ENCODE data around the gene OGFOD3.

Gene OGFOD3

DNA sequence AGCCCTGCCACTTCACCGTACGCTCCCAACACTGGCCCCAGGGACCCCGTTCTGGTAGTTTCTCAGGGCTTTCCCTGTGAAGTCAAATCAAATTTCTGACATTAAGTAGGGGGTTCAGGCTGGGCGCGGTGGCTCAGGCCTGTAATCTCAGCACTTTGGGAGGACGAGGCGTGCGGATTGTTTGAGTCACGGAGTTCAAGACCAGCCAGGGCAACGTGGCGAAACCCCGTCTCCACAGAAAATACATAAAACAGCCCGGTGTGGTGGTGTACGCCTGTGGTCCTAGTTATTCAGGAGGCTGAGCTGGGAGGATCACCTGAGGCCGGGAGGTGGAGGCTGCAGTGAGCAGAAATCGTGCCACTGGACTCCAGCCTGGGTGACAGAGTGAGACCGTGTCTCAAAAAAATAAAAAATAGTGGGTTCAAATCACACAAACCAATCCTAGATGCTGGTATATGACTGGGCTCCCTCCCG lies 31.5 kb upstream of the OGFOD3 start:
- no peak for TF ChIP-seq Cebpa-rat (IDR thresholded peaks at IDR 0.05)
- Histone ChIP-seq H3K27ac (peak overlapping the region; percentile 72 to 99 (median 94)), H3K9ac (peak overlapping the region; percentile 86 to 99 (median 96)), H3K9me3 (replicated peaks in 1 of 11) (peaks cover 0 to 29% (median 22%) of the 10 kb centered on the region in 11 experiments; a peak in 20 of 22 replicates), H4K20me1 (peaks cover 4 to 31% (median 18%) of the 10 kb centered on the region in 11 experiments; a peak in 21 of 22 replicates), H3K36me3 (peaks cover 0 to 37% (median 19%) of the 10 kb centered on the region in 11 experiments; a peak in 17 of 22 replicates), H3K4me2 (peak overlapping the region; percentile 90 to 100 (median 97)), H3K4me3 (peak overlapping the region; percentile 83 to 100 (median 96)), H3K4me1 (peaks cover 45 to 62% (median 58%) of the 10 kb centered on the region in 10 experiments), H3K27me3 (no peaks in the 10 kb centered on the region)

DNA sequence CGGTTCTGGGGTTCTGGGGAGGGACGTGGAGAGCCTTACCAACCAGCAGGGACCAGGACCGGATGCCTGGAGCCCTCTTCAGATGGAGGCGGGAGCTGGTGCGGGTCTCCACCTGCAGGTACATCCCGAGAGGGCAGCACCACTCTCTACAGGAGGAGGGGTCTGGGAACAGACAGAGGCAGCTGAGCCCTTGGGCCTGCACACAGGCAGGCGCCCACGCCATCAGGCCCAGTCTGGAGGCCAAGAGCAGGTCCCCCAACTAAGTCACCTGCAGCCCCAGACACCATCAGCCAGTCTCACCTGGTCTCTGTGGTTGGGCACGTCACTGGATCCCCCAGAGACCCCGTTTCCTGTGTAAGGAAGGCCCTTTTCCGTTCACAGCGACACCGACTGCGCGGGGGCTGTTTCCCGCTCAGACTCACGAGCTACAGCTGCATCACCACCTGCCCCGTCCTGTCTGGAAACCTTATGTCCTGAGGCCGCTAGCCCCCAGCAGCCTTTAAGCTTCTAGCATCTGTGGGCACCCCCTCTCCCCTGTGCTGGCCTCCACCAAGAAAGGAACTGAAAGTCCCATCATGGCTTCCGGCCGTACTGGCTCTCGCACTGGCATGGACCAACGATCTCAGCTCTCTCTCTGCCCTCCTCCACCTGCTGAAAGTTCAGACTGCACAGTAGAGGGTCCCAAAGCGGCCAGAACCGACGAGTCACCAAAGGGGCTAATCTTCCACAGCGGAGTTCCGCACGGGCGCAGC lies 30.9 kb upstream of the OGFOD3 start:
- peak overlapping the region; percentile 90 to 100 (median 97) for H3K4me2 ChIP-seq
- peaks cover 0 to 23% (median 16%) of the 10 kb centered on the region in 11 experiments; a peak in 20 of 22 replicates for H3K9me3 ChIP-seq (replicated peaks in 1 of 11)
- peak overlapping the region; percentile 72 to 99 (median 94) for H3K27ac ChIP-seq
- peaks cover 10 to 38% (median 24%) of the 10 kb centered on the region in 11 experiments for H4K20me1 ChIP-seq
- peak overlapping the region; percentile 83 to 100 (median 96) for H3K4me3 ChIP-seq
- peaks cover 51 to 68% (median 64%) of the 10 kb centered on the region in 10 experiments for H3K4me1 ChIP-seq
- H3K36me3 ChIP-seq: peaks cover 3 to 43% (median 21%) of the 10 kb centered on the region in 11 experiments; a peak in 18 of 22 replicates
- no peaks in the 10 kb centered on the region for H3K27me3 ChIP-seq
- no peak for TF ChIP-seq Cebpa-rat (IDR thresholded peaks at IDR 0.05)
- peak overlapping the region; percentile 86 to 99 (median 96) for H3K9ac ChIP-seq

GRCh38 chr17:82447876-82448275 lies 29.5 kb upstream of the OGFOD3 start:
- Histone ChIP-seq H4K20me1 (peaks cover 23 to 52% (median 38%) of the 10 kb centered on the region in 11 experiments), H3K4me1 (peaks cover 65 to 82% (median 78%) of the 10 kb centered on the region in 10 experiments), H3K36me3 (peaks cover 17 to 48% (median 36%) of the 10 kb centered on the region in 11 experiments; a peak in 21 of 22 replicates), H3K27me3 (no peaks in the 10 kb centered on the region), H3K9me3 (replicated peaks in 1 of 11) (peaks cover 0 to 10% (median 2%) of the 10 kb centered on the region in 11 experiments; a peak in 9 of 22 replicates), H3K4me2 (peak overlapping the region; percentile 57 to 99 (median 71)), H3K9ac (peak overlapping the region in 7 of 11 experiments; percentile 9 to 62 (median 45); a peak in 10 of 22 replicates), H3K4me3 (no peak overlapping the region), H3K27ac (peak overlapping the region in 9 of 11 experiments; percentile 32 to 75 (median 65); a peak in 16 of 22 replicates)
- no peak for TF ChIP-seq Cebpa-rat (IDR thresholded peaks at IDR 0.05)

GRCh38 chr17:82446649-82447048 lies 28.3 kb upstream of the OGFOD3 start:
- H3K9ac ChIP-seq: peak overlapping the region in 10 of 11 experiments; percentile 3 to 64 (median 52); a peak in 11 of 22 replicates
- no peaks in the 10 kb centered on the region for H3K9me3 ChIP-seq (replicated peaks in 1 of 11)
- H3K36me3 ChIP-seq: peaks cover 26 to 60% (median 48%) of the 10 kb centered on the region in 11 experiments; a peak in 21 of 22 replicates
- H3K4me1 ChIP-seq: peaks cover 69 to 89% (median 82%) of the 10 kb centered on the region in 10 experiments
- H3K4me3 ChIP-seq: no peak overlapping the region; a peak in 1 of 20 replicates
- peak overlapping the region in 4 of 11 experiments; percentile 30 to 64 (median 52); a peak in 8 of 22 replicates for H3K27ac ChIP-seq
- no peaks in the 10 kb centered on the region for H3K27me3 ChIP-seq
- H4K20me1 ChIP-seq: peaks cover 35 to 64% (median 51%) of the 10 kb centered on the region in 11 experiments
- H3K4me2 ChIP-seq: peak overlapping the region; percentile 88 to 99 (median 94)
- TF ChIP-seq Cebpa-rat (IDR thresholded peaks at IDR 0.05): no peak

- peaks cover 39 to 69% (median 56%) of the 10 kb centered on the region in 11 experiments for H4K20me1 ChIP-seq
- H3K4me1 ChIP-seq: peaks cover 69 to 89% (median 82%) of the 10 kb centered on the region in 10 experiments
- H3K9me3 ChIP-seq (replicated peaks in 1 of 11): no peaks in the 10 kb centered on the region
- peak overlapping the region in 7 of 10 experiments; percentile 3 to 54 (median 32); a peak in 5 of 20 replicates for H3K4me3 ChIP-seq
- peaks cover 26 to 63% (median 48%) of the 10 kb centered on the region in 11 experiments; a peak in 21 of 22 replicates for H3K36me3 ChIP-seq
- no peaks in the 10 kb centered on the region for H3K27me3 ChIP-seq
- H3K4me2 ChIP-seq: peak overlapping the region; percentile 88 to 99 (median 94)
- H3K27ac ChIP-seq: peak overlapping the region in 8 of 11 experiments; percentile 19 to 64 (median 44); a peak in 11 of 22 replicates
- TF ChIP-seq Cebpa-rat (IDR thresholded peaks at IDR 0.05): no peak
- H3K9ac ChIP-seq: peak overlapping the region; percentile 3 to 73 (median 56); a peak in 15 of 22 replicates
Measured at GRCh38 chr17:82446124-82446523, 27.7 kb upstream of the OGFOD3 start.

DNA sequence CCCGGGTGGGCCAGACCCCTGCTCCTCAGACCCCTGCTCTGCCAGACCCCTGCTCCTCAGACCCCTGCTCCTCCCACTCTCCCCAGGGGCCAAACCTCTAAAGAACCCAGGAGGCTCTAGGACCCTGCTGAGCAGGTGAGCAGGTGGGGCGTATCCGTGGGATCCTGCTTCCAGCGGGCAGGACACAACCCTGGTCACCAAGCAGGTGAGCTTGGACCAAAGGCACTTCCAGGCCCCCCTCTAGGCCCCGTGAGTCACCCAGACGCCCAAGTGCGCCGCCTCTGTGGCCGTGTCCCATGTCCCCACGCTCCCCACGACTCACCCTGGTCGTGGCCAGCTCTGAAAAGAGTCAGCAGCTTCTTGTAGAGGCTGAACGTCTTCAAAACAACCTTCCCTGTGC lies 27.2 kb upstream of the OGFOD3 start:
- Histone ChIP-seq H3K4me3 (peak overlapping the region; percentile 3 to 54 (median 31); a peak in 17 of 20 replicates), H3K4me1 (peaks cover 73 to 92% (median 85%) of the 10 kb centered on the region in 10 experiments), H3K36me3 (peaks cover 26 to 63% (median 48%) of the 10 kb centered on the region in 11 experiments; a peak in 21 of 22 replicates), H3K9ac (peak overlapping the region; percentile 3 to 73 (median 56); a peak in 20 of 22 replicates), H3K9me3 (replicated peaks in 1 of 11) (no peaks in the 10 kb centered on the region), H3K4me2 (peak overlapping the region; percentile 88 to 99 (median 94)), H3K27me3 (no peaks in the 10 kb centered on the region), H3K27ac (peak overlapping the region in 8 of 11 experiments; percentile 26 to 64 (median 44); a peak in 13 of 22 replicates), H4K20me1 (peaks cover 42 to 75% (median 61%) of the 10 kb centered on the region in 11 experiments)
- no peak for TF ChIP-seq Cebpa-rat (IDR thresholded peaks at IDR 0.05)

DNA sequence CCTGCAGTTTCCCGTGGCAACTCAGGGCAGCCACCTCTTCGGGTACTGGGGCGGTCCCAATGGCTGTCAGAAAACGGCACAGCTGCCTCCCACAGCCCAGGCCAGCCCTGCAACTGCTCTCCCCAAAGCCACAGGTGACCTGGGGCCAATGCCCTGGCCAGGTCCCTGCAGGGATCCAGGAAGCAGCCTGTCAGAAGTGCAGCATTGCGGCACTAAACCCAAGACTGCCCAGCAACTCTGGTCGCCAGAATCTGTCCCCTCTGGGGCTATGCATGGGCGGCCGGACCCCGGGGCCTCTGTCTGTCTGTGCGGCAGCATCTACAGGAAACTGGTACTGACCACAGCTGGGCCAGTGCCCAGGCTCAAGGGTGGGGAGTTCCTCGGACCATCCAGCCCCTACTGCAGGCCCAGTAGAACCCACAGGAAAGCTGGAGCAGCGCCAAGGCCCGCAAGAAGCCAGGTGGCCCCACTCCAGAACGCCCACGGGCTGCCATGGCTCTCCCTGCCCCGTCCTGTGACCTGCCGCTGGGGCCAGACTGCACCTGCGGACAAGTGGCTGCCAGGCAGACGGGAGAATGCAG lies 26.6 kb upstream of the OGFOD3 start:
- no peak for TF ChIP-seq Cebpa-rat (IDR thresholded peaks at IDR 0.05)
- H3K27me3 ChIP-seq: no peaks in the 10 kb centered on the region
- H3K36me3 ChIP-seq: peaks cover 26 to 65% (median 48%) of the 10 kb centered on the region in 11 experiments; a peak in 21 of 22 replicates
- peaks cover 78 to 97% (median 90%) of the 10 kb centered on the region in 10 experiments for H3K4me1 ChIP-seq
- H3K9me3 ChIP-seq (replicated peaks in 1 of 11): no peaks in the 10 kb centered on the region
- peak overlapping the region; percentile 3 to 54 (median 31); a peak in 17 of 20 replicates for H3K4me3 ChIP-seq
- peak overlapping the region; percentile 88 to 99 (median 94) for H3K4me2 ChIP-seq
- peaks cover 46 to 80% (median 66%) of the 10 kb centered on the region in 11 experiments for H4K20me1 ChIP-seq
- H3K9ac ChIP-seq: peak overlapping the region; percentile 3 to 73 (median 56); a peak in 20 of 22 replicates
- H3K27ac ChIP-seq: peak overlapping the region in 9 of 11 experiments; percentile 14 to 64 (median 43); a peak in 14 of 22 replicates
